Neural progenitor cell (in vitro differentiated cells): Measurements from ENCODE around the gene THSD4.

Experiments used
- CTCF ChIP-seq: fragments of 200-600 bp; sonication (generic); IDR thresholded peaks from 2 replicates; pipeline ENCODE4 v1.5.1; 2017; ENCODE audit warnings: antibody characterized with exemption, mild to moderate bottlenecking
- EZH2 ChIP-seq: fragments of 200-600 bp; sonication (generic); IDR thresholded peaks from 2 replicates; pipeline ENCODE4 v1.6.1; 2017; ENCODE audit warnings: antibody characterized with exemption, mild to moderate bottlenecking, moderate library complexity
- EZH2phosphoT487 ChIP-seq: fragments of 200-600 bp; sonication (generic); IDR thresholded peaks from 2 replicates; pipeline ENCODE4 v1.6.1; 2017; ENCODE audit warnings: antibody characterized with exemption

GRCh38 chr15:71303977-71304376, 188.7 kb downstream of the THSD4 start:
- TF ChIP-seq CTCF, result no peak
- no peak for TF ChIP-seq EZH2
- no peak for TF ChIP-seq EZH2phosphoT487
